Neural progenitor cell (in vitro differentiated cells): ENCODE data around the gene STXBP3.

Source experiments
- EZH2 ChIP-seq: fragments of 200-600 bp; sonication (generic); IDR thresholded peaks from 2 replicates; pipeline ENCODE4 v1.6.1; 2017; ENCODE audit warnings: antibody characterized with exemption, mild to moderate bottlenecking, moderate library complexity
- EZH2phosphoT487 ChIP-seq: fragments of 200-600 bp; sonication (generic); IDR thresholded peaks from 2 replicates; pipeline ENCODE4 v1.6.1; 2017; ENCODE audit warnings: antibody characterized with exemption
- TF ChIP-seq, protein P1 (sequence below): fragments of 200-600 bp; sonication (generic); IDR thresholded peaks from 2 replicates; pipeline ENCODE4 v1.5.1; 2017; ENCODE audit warnings: antibody characterized with exemption, mild to moderate bottlenecking

DNA sequence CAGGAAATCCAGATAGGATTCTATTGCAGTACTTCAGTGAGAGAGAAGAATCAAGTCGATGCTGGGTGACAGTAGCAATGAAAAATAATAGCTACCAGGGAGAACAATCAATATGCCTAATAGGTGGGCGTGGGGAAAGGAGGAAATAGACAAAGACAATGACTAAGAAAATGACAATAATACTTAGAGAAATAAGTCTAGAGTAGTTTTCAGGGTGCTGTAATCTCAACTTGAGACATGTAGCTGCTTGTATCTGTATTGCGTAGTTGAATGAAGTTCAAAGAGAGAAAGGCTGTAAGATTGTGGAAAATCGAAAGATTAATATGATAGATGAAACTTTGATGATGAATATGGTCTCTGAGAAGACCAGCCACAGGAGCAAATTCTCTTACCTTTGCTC lies 2.6 kb downstream of the STXBP3 start:
- TF ChIP-seq, protein P1, sequence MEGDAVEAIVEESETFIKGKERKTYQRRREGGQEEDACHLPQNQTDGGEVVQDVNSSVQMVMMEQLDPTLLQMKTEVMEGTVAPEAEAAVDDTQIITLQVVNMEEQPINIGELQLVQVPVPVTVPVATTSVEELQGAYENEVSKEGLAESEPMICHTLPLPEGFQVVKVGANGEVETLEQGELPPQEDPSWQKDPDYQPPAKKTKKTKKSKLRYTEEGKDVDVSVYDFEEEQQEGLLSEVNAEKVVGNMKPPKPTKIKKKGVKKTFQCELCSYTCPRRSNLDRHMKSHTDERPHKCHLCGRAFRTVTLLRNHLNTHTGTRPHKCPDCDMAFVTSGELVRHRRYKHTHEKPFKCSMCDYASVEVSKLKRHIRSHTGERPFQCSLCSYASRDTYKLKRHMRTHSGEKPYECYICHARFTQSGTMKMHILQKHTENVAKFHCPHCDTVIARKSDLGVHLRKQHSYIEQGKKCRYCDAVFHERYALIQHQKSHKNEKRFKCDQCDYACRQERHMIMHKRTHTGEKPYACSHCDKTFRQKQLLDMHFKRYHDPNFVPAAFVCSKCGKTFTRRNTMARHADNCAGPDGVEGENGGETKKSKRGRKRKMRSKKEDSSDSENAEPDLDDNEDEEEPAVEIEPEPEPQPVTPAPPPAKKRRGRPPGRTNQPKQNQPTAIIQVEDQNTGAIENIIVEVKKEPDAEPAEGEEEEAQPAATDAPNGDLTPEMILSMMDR: no peak
- TF ChIP-seq EZH2: no peak
- no peak for TF ChIP-seq EZH2phosphoT487
